ENCODE data around the gene DOCK11. TPM values are rescaled to one million over a fixed set of nuclear protein-coding genes. Genes with fewer than 3 reads are reported as not detected.

DOCK11 gene
- polyA plus RNA-seq, 5 donors, result 11.6 to 26.2 (median 17.7) TPM

- DNase-seq, result no peak
These were observed 3.7 kb downstream of the DOCK11 start for GRCh38 chrX:118499295-118499694.

- DNase-seq, result no peak
These were observed 6.7 kb downstream of the DOCK11 start for GRCh38 chrX:118502161-118502789.

- no peak for DNase-seq
These were observed 7.8 kb downstream of the DOCK11 start for GRCh38 chrX:118503260-118504041.

- DNase-seq, result no peak
These were observed 9.0 kb downstream of the DOCK11 start for GRCh38 chrX:118504581-118504980.

GRCh38 chrX:118506805-118507480 is 11.3 kb downstream of the DOCK11 start:
- no peak for DNase-seq

- DNase-seq, result no peak
These were observed 12.2 kb downstream of the DOCK11 start for GRCh38 chrX:118507766-118508165.

- no peak for DNase-seq
These were observed 12.6 kb downstream of the DOCK11 start for GRCh38 chrX:118508221-118508620.

GRCh38 chrX:118508635-118509034 is 13.0 kb downstream of the DOCK11 start:
- no peak for DNase-seq

- no peak for DNase-seq
These were observed 14.5 kb downstream of the DOCK11 start for GRCh38 chrX:118510111-118510510.

GRCh38 chrX:118513120-118513898 is 17.7 kb downstream of the DOCK11 start:
- DNase-seq, result no peak

- DNase-seq, result no peak
These were observed 24.0 kb downstream of the DOCK11 start for GRCh38 chrX:118519411-118520215.

- no peak for DNase-seq
These were observed 24.9 kb downstream of the DOCK11 start for GRCh38 chrX:118520216-118521206.

- no peak for DNase-seq
These were observed 25.8 kb downstream of the DOCK11 start for GRCh38 chrX:118521435-118521834.

GRCh38 chrX:118522230-118522926 is 26.8 kb downstream of the DOCK11 start:
- no peak for DNase-seq

- no peak for DNase-seq
These were observed 28.3 kb downstream of the DOCK11 start for GRCh38 chrX:118523920-118524319.

- no peak for DNase-seq
These were observed 28.7 kb downstream of the DOCK11 start for GRCh38 chrX:118524344-118524743.

- DNase-seq, result no peak
These were observed 29.6 kb downstream of the DOCK11 start for GRCh38 chrX:118525174-118525730.

GRCh38 chrX:118526149-118526548 is 30.5 kb downstream of the DOCK11 start:
- DNase-seq, result no peak
